Measurements from ENCODE around the gene DYSF. TPM values are rescaled to one million over a fixed set of nuclear protein-coding genes. Genes with fewer than 3 reads are reported as not detected.

DYSF gene
- total RNA-seq, 1 experiment from 2014 or later: 5.5 TPM

- Histone ChIP-seq H2BK15ac (ENCODE audit: low read depth, low read length) (no peak overlapping the region), H2BK20ac (ENCODE audit: low read depth, low read length, poor library complexity, severe bottlenecking) (no peak overlapping the region), H4K5ac (ENCODE audit: insufficient read length, low read depth, low read length) (no peak overlapping the region), H3K56ac (ENCODE audit: insufficient read length, low read depth, low read length) (no peak overlapping the region), H4K20me1 (ENCODE audit: control insufficient read depth, insufficient read depth, insufficient read length) (no peaks in the 10 kb centered on the region), H3T11ph (ENCODE audit: low read length) (no peak overlapping the region), H4K91ac (ENCODE audit: insufficient read length, low read depth, low read length) (no peak overlapping the region), H3K18ac (ENCODE audit: insufficient read length, low read depth, low read length) (no peak overlapping the region), H3K14ac (ENCODE audit: insufficient read depth, low read length) (no peak overlapping the region; the same call in 1 of the 2 replicates), H4K8ac (replicated peaks; ENCODE audit: insufficient read length, low read depth, low read length) (no peak overlapping the region), H2BK120ac (ENCODE audit: low read depth, low read length, poor library complexity, severe bottlenecking) (no peak overlapping the region), H2AK5ac (ENCODE audit: insufficient read length, low read length) (no peak overlapping the region), H3K27me3 (ENCODE audit: insufficient read depth, low read length) (no peaks in the 10 kb centered on the region), H3K4me2 (ENCODE audit: insufficient read depth, insufficient read length, low read length) (no peak overlapping the region), H2AFZ (ENCODE audit: low read length) (no peak overlapping the region), H2BK12ac (ENCODE audit: insufficient read length, low read depth, low read length) (no peak overlapping the region), H3K4me1 (ENCODE audit: insufficient read depth, low read length) (peaks cover 8% of the 10 kb centered on the region; the same call in 1 of the 2 replicates), H3K23me2 (ENCODE audit: insufficient read length, low read depth, low read length, poor library complexity, severe bottlenecking) (no peaks in the 10 kb centered on the region), H3K27ac (ENCODE audit: insufficient read length, low read depth, low read length) (no peak overlapping the region), H3K9me3 (ENCODE audit: control insufficient read depth, low read depth, low read length) (no peaks in the 10 kb centered on the region), H2BK5ac (ENCODE audit: insufficient read length, low read length) (no peak overlapping the region), H3K23ac (ENCODE audit: insufficient read length, low read depth, low read length) (no peak overlapping the region), H3K79me2 (ENCODE audit: insufficient read depth, low read length) (no peaks in the 10 kb centered on the region), H3K79me1 (ENCODE audit: insufficient read depth, low read depth, low read length, poor library complexity, severe bottlenecking) (no peaks in the 10 kb centered on the region), H3K9ac (ENCODE audit: extremely low read depth, insufficient read length, low read length) (no peak overlapping the region), H3K4ac (ENCODE audit: low read depth, low read length) (no peak overlapping the region)
- no peaks in the 10 kb centered on the region; a peak in 1 of 5 replicates for H3K9me3 Mint-ChIP-seq
- H3K36me3 Mint-ChIP-seq (ENCODE audit: insufficient read depth in 1 of 3, low read depth in 3 of 3): peaks cover 0 to 2% (median 0%) of the 10 kb centered on the region in 3 experiments; a peak in 1 of 7 replicates
- H3K27me3 Mint-ChIP-seq (ENCODE audit: low read depth): peaks cover 10% of the 10 kb centered on the region
- WGBS (ENCODE audit: extremely low coverage, insufficient read length, low lambda C conversion rate): no CpG with 5 or more reads among the region's 4 CpGs
- H3K4me3 Mint-ChIP-seq: no peak overlapping the region
- peaks cover 27 to 29% of the 10 kb centered on the region in 2 experiments for H3K4me1 Mint-ChIP-seq
- no peak overlapping the region; a peak in 1 of 7 replicates for H3K27ac Mint-ChIP-seq
- TF ChIP-seq CTCF (conservative IDR thresholded peaks at IDR 0.05): no peak
- DNase-seq: peak; percentile 25
Observed at GRCh38 chr2:71604726-71605120, 151.4 kb downstream of the DYSF start.

All from H9 (cell line).